Activated T-cell treated with anti-CD3 and anti-CD28 coated beads for 1 hour (primary cell): ENCODE results near the gene ADH7.
"Not testable (repeated sequence)": the region's sequence is repeated elsewhere in the genome, so short reads cannot be mapped to it uniquely, and the experiment has no call there.

Source experiments
- DNase-seq: peaks from one replicate; pipeline ENCODE4 v3.0.0-alpha.2; 2020; ENCODE audit warnings: low read depth

Gene ADH7

GRCh38 chr4:99415762-99416161 is 19.4 kb downstream of the ADH7 start:
- not testable (repeated sequence) for DNase-seq

- not testable (repeated sequence) for DNase-seq
Measured at GRCh38 chr4:99414902-99415301, 20.2 kb downstream of the ADH7 start.

- DNase-seq, result no peak
Measured at GRCh38 chr4:99414401-99414800, 20.7 kb downstream of the ADH7 start.

GRCh38 chr4:99413140-99413539 is 22.0 kb downstream of the ADH7 start:
- DNase-seq, result no peak

GRCh38 chr4:99411041-99411440 is 24.1 kb downstream of the ADH7 start:
- DNase-seq, result no peak

- no peak for DNase-seq
Measured at GRCh38 chr4:99410075-99410474, 25.1 kb downstream of the ADH7 start.

GRCh38 chr4:99408346-99408745 is 26.8 kb downstream of the ADH7 start:
- DNase-seq, result no peak

GRCh38 chr4:99405433-99406115 is 29.6 kb downstream of the ADH7 start:
- DNase-seq, result peak; percentile 43

- DNase-seq, result no peak
Measured at GRCh38 chr4:99404595-99405287, 30.4 kb downstream of the ADH7 start.

- DNase-seq, result no peak
Measured at GRCh38 chr4:99403380-99404184, 31.6 kb downstream of the ADH7 start.

- DNase-seq, result no peak
Measured at GRCh38 chr4:99402765-99403164, 32.4 kb downstream of the ADH7 start.

- DNase-seq, result no peak
Measured at GRCh38 chr4:99400831-99401230, 34.3 kb downstream of the ADH7 start.

GRCh38 chr4:99399017-99399416 is 36.1 kb downstream of the ADH7 start:
- DNase-seq, result no peak

- DNase-seq, result no peak
Measured at GRCh38 chr4:99395595-99396364, 39.4 kb downstream of the ADH7 start.

- no peak for DNase-seq
Measured at GRCh38 chr4:99394896-99395295, 40.2 kb downstream of the ADH7 start.

GRCh38 chr4:99390055-99390454 is 45.1 kb downstream of the ADH7 start:
- DNase-seq, result no peak

GRCh38 chr4:99389606-99390005 is 45.5 kb downstream of the ADH7 start:
- no peak for DNase-seq

- no peak for DNase-seq
Measured at GRCh38 chr4:99383833-99384392, 51.2 kb downstream of the ADH7 start.

GRCh38 chr4:99383399-99383798 is 51.7 kb downstream of the ADH7 start:
- DNase-seq, result no peak

GRCh38 chr4:99382745-99383360 is 52.3 kb downstream of the ADH7 start:
- no peak for DNase-seq

- no peak for DNase-seq
Measured at GRCh38 chr4:99381588-99382175, 53.5 kb downstream of the ADH7 start.
